ENCODE results near the gene PFKP. TPM values are rescaled to one million over a fixed set of nuclear protein-coding genes. Genes with fewer than 3 reads are reported as not detected.

The PFKP gene
- total RNA-seq, 1 experiment from 2014 or later: 232 TPM

GRCh38 chr10:3146289-3146688 lies 78.9 kb downstream of the PFKP start:
- CTCF ChIA-PET: no interaction called here
- no TSS peak for BruUV-seq (replicated peaks)
- intact Hi-C loops (cut with micrococcal nuclease; ENCODE audit: unreplicated experiment): no loop called here

GRCh38 chr10:3147117-3147820 lies 79.9 kb downstream of the PFKP start:
- BruUV-seq (replicated peaks): no TSS peak
- CTCF ChIA-PET: no interaction called here
- H3K36me3 ChIP-seq (ENCODE audit: control insufficient read depth, insufficient read depth, low read length): peaks cover 4% of the 10 kb centered on the region

More at GRCh38 chr10:3146289-3146688, 78.9 kb downstream of the PFKP start:
- TF ChIP-seq CTCF (IDR thresholded peaks at IDR 0.05) (no peak), REST (IDR thresholded peaks at IDR 0.05; ENCODE audit: insufficient read depth in 1 of 2, low read depth in 2 of 2, low read length in 1 of 2) (no peak), SIN3A (IDR thresholded peaks at IDR 0.05; ENCODE audit: borderline replicate concordance, insufficient read depth, low read depth, low read length) (no peak), TCF7L2 (IDR thresholded peaks at IDR 0.05; ENCODE audit: low read depth, low read length) (no peak), POLR2AphosphoS5 (IDR thresholded peaks at IDR 0.05; ENCODE audit: low read depth, low read length) (no peak)
- no peaks in the 10 kb centered on the region for H3K27me3 ChIP-seq (ENCODE audit: control insufficient read depth, insufficient read depth, low read length)
- POLR2A ChIA-PET: no interaction called here
- ATAC-seq: no peak
- no peak overlapping the region for H3K4me3 ChIP-seq (ENCODE audit: low read depth in 2 of 2, low read length in 2 of 2)
- H3K27ac ChIP-seq (ENCODE audit: low read length): no peak overlapping the region
- H3K36me3 ChIP-seq (ENCODE audit: control insufficient read depth, insufficient read depth, low read length): peaks cover 4% of the 10 kb centered on the region
- in situ Hi-C loops (cut with HindIII; ENCODE audit: low pct_unique_long_range_greater_than_20kb, low sequenced_read_pairs): no loop called here
- no peak for DNase-seq (ENCODE audit: low read depth, low spot score)
- no peaks in the 10 kb centered on the region for H3K4me1 ChIP-seq (ENCODE audit: control insufficient read depth, insufficient read depth, low read length)
- no peaks in the 10 kb centered on the region for H3K9me3 ChIP-seq (ENCODE audit: control insufficient read depth, insufficient read depth, low read depth, low read length)

More at GRCh38 chr10:3147117-3147820, 79.9 kb downstream of the PFKP start:
- intact Hi-C loops (cut with micrococcal nuclease; ENCODE audit: unreplicated experiment): no loop called here
- POLR2A ChIA-PET: no interaction called here
- no peaks in the 10 kb centered on the region for H3K4me1 ChIP-seq (ENCODE audit: control insufficient read depth, insufficient read depth, low read length)
- no peak for TF ChIP-seq TCF7L2 (IDR thresholded peaks at IDR 0.05; ENCODE audit: low read depth, low read length)
- TF ChIP-seq SIN3A (IDR thresholded peaks at IDR 0.05; ENCODE audit: borderline replicate concordance, insufficient read depth, low read depth, low read length): no peak
- TF ChIP-seq POLR2AphosphoS5 (IDR thresholded peaks at IDR 0.05; ENCODE audit: low read depth, low read length): no peak
- no peak for TF ChIP-seq CTCF (IDR thresholded peaks at IDR 0.05)
- TF ChIP-seq REST (IDR thresholded peaks at IDR 0.05; ENCODE audit: insufficient read depth in 1 of 2, low read depth in 2 of 2, low read length in 1 of 2): no peak
- no peaks in the 10 kb centered on the region for H3K9me3 ChIP-seq (ENCODE audit: control insufficient read depth, insufficient read depth, low read depth, low read length)
- ATAC-seq (no peak), DNase-seq (ENCODE audit: low read depth, low spot score) (no peak)
- no peaks in the 10 kb centered on the region for H3K27me3 ChIP-seq (ENCODE audit: control insufficient read depth, insufficient read depth, low read length)
- in situ Hi-C loops (cut with HindIII; ENCODE audit: low pct_unique_long_range_greater_than_20kb, low sequenced_read_pairs): no loop called here
- H3K27ac ChIP-seq (ENCODE audit: low read length): no peak overlapping the region
- no peak overlapping the region for H3K4me3 ChIP-seq (ENCODE audit: low read depth in 2 of 2, low read length in 2 of 2)
